NT2/D1 (cell line): ENCODE results near the gene HSD17B4.

Source experiments
- SUZ12 ChIP-seq: IDR thresholded peaks from 2 replicates; pipeline ENCODE4 v1.6.1; 2011; ENCODE audit not compliant: insufficient read length, insufficient read depth; ENCODE audit errors: extremely low read depth
- ZNF274 ChIP-seq: IDR thresholded peaks from 2 replicates; pipeline ENCODE4 v1.6.1; 2011; ENCODE audit warnings: mild to moderate bottlenecking, low read depth, low read length

- TF ChIP-seq SUZ12 (no peak), ZNF274 (no peak)
Measured at GRCh38 chr5:119529811-119530210, 77.5 kb downstream of the HSD17B4 start.
